NCI-H1436 treated with DMSO at 0.1 percent for 48 hours (cell line): Measurements from ENCODE around the gene BRD8.
"Not testable (repeated sequence)": the region's sequence is repeated elsewhere in the genome, so short reads cannot be mapped to it uniquely, and the experiment has no call there.

Experiments
- DNase-seq: peaks from one replicate; lab custom pipeline; 2025; lab: John Stamatoyannopoulos, UW

BRD8 gene

DNA sequence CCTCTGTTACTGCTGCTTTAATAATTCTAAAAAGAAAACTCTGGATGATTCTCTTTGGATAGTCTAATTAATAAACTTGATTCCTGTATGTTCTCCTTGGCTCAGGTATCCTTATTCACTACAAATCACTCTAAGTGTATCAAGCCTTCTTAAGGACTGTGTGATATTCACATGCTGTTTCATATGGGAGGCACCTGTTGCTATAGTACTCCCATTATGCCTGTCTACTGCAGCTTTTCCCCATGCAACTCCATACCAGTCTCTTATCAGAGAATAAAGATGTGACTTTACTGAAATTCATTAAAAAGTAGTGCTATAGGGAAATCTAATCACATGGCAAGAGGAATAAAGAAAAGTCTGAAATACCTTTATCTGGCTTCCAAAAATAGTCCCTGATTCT, 14.7 kb downstream of the BRD8 start:
- DNase-seq, result no peak

DNA sequence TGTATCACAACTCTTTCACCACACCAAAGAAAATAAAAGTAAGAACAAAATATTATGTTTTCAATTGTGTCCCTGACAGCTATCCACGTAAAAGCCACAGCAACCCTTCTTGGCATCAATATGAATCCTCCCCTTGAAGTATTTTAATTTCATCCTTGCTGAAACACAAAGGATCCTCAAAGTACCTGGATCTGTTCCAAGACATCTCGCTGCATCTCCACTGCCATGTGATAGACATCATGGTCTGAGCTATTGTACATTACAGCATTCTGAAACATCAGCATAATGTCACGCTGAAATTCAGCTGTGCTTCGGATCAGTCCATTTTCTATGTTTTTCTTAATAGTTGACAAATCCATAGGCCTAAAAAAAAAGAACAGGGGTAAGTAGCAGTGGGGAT, 17.7 kb downstream of the BRD8 start:
- no peak for DNase-seq

DNA sequence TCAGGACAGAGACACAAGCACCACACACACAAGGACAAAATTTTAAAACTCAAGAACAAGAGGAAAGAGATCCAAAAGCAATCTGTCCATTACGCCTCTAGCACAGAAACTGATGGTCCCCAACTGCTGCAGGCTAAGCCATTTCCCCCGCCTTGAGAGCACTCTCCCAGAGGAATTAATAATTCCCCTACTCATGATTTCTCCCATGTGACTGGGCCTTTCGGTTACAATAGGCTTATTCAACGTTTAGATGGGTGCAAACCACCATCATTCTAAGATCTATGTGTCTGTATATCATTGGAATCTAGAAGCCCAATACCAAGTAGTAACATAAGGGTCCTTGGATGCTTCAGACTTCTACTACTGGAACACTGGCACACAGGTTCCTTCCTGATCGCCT, 18.8 kb downstream of the BRD8 start:
- no peak for DNase-seq

DNA sequence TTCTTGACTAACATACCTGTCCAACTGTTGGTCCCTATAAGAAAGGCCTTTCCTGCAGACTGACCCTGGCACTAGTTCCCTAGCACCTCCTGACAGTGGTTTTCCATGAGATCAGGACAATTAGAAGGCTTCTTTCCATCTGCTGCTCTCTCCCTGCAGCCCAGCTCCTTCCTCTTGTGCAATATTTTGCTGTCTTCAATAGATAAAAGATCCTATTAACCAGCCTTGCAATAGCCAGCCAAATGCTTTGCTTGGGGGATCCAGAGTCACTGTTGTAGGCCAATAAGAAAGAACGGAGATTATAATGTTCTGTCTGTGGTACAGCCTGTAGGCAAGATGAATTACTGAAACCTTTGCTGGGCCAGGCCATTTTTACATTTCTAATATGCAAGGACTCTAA, 20.8 kb downstream of the BRD8 start:
- no peak for DNase-seq

DNA sequence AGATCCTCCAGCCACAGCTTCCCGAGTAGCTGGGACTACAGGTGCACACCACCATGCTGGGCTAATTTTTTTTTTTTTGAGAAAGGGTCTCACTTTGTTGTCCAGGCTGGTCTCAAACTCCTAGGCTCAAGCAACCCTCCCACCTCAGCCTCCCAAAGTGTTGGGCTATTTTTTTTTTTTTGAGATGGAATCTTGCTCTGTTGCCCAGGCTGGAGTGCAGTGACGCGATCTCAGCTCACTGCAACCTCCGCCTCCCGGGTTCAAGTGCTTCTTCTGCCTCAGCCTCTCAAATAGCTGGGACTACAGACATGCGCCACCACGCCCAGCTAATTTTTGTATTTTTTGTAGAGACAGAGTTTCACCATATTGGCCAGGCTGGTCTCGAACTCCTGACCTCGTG, 22.5 kb downstream of the BRD8 start:
- not testable (repeated sequence) for DNase-seq

DNA sequence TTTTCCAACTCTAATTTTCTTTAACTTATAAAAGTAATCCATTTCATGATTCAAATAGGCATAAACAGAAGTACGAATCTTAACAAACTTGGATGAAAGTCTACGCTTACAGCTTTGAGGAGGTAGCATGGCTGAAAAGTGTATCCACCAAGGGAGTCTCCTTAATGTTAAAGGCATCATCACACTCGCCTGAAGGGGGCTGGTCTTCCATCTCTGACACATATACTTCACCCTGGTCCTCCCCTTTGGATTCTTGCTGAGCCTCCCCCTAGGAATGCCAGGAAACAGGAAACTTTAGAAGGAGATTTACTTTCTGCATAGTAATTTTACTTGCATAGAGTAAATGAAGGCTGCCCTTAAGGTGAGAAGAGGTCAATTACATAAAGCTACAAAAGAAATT, 28.9 kb downstream of the BRD8 start:
- DNase-seq, result no peak

DNA sequence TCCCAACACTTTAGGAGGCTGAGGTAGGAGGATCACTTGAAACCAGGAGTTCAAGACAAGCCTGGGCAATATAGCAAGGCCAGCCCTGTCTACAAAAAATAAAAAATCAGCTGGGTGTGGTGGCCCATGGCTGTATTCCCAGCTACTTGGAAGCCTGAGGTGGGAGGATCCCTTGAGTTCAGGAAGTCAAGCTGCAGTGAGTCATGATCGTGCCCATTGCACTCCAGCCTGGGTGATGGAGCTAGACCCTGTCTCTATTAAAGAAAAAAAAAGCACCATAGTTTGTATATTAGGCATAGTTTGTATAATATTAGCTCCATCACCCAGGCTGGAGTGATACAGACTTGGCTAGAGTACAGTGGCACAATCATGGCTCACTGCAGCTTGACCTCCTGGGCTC, 29.6 kb downstream of the BRD8 start:
- no peak for DNase-seq

DNA sequence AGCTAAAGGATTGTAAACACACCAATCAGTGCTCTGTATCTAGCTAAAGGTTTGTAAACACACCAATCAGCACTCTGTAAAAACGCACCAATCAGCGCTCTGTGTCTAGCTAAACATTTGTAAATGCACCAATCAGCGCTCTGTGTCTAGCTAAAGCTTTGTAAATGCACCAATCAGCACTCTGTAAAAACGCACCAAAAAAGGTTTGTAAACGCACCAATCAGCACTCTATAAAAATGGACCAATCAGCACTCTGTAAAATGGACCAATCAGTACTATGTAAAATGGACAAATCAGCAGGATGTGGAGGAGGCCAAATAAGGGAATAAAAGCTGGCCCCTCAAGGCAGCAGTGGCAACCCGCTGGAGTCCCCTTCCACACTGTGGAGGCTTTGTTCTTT, 34.9 kb downstream of the BRD8 start:
- not testable (repeated sequence) for DNase-seq

DNA sequence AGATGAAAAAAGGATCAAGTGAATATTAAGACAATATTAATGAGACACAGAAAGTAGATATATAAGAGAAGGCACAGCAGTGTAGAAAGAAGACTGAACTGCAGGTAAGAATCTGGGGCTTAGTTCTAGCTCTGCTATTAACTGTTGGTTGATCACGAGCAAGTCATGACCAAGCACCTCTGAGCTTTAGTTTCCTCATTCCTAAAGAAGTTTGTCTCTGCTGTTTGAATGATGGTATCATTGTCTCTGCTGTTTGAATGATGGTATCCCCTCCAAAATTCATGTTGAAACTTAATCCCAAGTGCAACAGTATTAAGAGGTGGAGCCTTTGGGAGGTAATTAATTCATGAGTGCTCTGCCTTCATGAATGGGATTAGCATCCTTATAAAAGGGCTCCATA, 36.7 kb downstream of the BRD8 start:
- no peak for DNase-seq

DNA sequence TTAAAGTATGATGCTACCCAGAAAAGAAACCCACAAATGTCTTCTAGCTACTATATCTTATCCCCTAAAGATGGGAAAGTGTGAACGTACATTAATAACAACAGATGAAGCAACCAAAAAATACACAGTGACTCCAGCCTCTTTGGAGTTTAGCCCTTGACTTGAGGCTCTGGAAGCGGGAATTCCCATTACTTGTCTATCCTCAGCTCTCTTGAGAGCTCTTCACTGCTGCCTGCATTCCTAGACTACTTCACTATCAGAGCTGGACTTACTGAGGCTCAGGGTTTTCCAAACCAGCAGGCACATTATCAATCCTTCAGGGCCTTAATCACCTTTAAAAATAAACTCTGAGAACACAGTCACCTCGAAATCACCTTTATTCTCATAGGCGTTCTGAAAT, 38.2 kb downstream of the BRD8 start:
- DNase-seq, result no peak

DNA sequence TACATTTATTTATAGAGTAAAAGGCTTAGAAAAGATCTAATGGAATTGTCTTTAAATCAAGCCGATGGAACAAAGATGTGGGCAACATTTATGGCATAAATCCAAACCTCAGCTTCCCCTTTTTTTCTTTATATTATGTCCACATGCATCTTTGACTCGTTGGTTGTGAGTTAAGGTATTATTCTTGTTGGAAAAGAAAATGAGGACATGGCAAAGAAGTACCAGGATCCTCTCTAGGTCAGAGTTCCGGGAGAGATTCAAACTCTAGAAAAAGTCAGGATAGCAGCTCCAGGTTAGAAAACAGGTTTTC, 38.7 kb downstream of the BRD8 start:
- DNase-seq, result no peak

DNA sequence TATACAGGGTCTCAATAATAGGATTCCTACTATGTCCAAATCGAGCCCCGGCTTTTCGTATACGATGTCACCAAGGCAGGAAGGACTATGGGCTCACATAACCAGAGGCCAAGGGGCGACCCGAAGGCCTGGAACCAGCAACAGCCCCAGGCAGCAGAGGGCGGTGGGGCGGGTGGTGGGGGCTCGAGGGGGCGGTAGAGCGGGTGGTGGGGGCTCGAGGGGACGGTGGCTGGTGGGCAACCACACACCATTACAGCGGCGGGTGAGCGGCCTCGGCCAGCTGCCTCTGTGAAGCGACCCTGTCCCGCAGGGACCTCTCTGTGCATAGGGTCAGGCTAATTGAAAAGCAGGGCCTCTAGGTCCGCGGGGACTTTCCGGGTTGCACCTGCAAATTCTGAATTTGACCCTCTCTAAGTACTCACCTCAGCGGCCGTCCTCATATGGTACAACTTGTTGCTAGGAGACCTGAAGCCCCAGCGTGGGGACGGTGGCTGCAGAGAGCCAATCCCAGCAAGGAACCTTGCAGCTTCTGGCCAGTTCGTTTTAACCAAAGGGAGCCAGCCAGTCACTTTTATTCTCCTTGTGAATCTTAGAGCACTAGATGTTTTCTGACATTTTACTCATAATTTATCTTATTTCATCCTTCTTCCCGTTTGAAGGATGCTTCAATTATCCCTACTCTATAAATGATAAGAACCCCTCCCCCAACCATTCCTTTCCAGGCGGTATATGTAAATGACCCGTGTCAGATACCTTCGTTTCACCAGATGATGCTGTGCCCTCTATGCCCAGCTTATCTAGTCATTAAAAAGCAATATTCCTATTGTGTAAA, 39.3 kb downstream of the BRD8 start, which contains the start of gene NME5:
Gene NME5 (minus strand): TSS at position 480 of the 832 bp plus-strand sequence. CDS start 648 bp downstream, outside the sequence.
- DNase-seq, result peak; percentile 6

DNA sequence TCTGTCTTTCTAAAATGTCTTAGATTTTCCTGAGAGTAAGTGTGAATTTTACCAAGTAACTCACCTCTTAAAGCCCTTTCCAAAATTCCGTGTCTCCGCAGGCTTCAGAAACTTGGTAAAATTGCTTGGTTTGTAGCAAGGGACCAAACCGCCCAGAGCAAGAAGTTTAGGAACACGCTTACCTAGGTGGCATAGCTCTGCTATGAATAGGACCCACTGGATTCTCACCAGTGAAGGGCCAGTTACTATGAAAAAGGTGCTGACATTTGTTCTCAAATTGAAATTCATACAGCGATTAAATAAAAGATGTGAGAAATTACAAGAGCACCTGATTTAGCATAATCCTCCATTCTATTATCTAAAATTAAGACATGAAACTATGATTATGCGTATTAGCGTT, 45.9 kb downstream of the BRD8 start:
- no peak for DNase-seq

DNA sequence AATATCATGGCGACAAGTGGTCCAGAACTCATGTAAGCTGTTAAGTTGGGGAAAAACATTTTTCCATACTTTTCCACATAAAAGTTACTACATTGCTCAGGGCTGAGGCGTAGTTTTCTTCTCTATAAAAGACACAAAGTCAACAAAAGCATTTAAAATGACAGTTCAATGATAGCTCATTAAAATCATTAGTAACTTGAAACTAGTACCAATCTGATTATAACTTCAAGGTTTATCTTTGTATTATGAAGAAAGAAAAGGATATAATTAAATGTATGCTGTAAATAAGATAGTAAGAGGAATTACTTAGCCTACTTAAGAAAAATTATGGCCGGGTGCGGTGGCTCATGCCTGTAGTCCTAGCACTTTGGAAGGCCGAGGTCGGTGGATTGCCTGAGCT, 49.1 kb downstream of the BRD8 start:
- no peak for DNase-seq

DNA sequence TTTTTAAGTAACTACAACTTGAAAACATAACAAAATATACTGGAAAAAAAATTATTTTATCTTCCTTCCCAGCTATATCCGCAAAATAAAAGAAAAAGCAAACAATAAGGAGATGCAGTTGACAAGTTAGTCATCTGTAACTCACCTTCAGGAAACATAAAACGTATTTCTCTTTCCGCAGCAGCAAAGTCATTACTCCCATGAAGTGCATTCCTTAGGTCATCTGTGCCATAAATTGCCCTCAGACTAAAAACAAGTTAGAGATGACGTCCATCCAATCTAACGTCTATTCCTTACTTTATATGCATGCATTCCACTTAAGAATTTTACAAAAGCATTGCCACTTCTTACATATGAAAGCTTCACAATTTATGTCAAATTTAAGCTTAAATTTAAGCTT, 50.1 kb downstream of the BRD8 start:
- no peak for DNase-seq

DNA sequence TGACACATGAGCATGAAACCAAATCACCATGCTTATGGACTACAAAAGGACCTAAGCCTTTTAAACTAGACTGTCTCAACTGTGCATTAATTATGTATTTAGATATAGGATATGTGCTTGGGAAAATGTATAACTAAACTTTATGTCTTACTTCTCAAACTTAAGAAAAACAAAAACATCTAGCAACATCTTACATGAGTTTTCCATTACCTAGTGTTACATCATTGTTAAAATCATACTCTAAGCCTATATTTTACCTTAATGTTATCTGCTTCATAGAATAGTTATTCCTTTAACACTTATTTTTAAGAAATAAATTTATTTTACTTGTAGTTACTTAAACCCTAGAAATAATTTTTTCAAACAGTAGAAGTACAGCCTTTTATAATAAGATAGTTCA, 63.2 kb downstream of the BRD8 start:
- no peak for DNase-seq

DNA sequence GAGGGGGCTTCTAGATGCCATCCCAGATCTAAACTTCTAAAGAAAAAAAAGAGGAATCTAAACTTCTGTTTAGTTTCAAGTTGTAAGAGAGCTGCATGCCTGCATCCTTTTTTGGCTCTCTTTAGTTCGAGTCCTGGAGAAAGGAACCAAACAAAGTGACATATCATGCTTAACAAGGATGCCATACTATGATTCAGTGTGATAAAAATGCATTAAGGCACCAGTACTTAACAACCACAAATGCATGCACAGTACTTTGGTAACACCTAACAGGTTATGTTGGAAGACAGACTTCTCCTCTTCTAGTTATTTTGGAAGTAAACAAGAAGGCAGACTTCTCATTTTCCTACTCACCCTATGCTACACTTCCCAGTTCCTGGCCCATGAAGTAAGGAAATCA, 66.5 kb downstream of the BRD8 start:
- no peak for DNase-seq

DNA sequence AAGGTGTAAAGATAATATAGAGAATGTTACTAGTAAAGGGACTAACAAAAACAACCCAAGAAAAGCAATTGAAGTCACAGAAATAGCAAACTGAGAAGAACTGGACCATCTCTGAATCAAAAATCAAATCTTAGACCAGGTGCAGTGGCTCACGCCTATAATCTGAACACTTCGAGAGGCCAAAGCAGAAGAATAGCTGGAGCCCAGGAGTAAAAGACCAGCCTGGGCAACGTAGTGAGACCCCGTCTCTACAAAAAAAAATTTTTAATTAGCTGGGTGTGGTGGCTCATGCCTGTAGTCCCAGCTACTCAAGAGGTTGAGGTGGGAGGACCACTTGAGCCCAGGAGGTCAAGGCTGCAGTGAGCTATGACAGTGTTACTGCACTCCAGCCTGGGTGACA, 67.2 kb downstream of the BRD8 start:
- no peak for DNase-seq

DNA sequence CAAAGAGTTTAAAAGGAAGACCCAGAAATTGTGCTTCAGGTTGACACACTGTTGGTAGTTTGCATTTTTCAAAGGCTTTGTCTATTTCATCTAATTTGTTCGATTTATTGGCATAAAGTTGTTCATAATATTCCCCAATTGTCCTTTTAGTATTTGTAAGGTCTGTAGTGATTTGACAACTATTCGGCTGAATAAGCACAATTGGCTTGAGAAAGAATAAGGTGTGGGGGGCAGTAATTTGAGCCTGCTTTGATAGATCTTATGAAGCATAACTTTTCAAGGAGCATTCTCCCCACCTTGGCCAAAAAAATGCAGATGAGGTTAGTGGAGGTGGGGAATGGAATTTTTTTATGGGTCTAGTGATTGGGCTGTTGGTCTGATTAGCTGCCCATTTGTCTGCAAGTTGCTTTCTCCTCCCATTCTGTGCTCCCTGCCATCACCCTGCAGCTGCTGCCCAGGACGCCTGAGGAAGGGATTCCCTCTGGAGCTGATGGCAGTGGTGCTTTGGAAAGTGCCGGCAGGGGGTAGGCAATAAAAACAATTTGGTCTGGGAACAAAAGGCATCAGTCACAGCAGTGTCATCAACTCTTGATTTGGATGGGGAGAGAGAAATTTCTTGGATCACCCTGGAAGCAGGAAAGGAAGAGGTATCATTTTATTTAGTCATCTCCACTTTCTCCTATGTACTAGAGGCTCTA, 68.0 kb downstream of the BRD8 start:
- no peak for DNase-seq

DNA sequence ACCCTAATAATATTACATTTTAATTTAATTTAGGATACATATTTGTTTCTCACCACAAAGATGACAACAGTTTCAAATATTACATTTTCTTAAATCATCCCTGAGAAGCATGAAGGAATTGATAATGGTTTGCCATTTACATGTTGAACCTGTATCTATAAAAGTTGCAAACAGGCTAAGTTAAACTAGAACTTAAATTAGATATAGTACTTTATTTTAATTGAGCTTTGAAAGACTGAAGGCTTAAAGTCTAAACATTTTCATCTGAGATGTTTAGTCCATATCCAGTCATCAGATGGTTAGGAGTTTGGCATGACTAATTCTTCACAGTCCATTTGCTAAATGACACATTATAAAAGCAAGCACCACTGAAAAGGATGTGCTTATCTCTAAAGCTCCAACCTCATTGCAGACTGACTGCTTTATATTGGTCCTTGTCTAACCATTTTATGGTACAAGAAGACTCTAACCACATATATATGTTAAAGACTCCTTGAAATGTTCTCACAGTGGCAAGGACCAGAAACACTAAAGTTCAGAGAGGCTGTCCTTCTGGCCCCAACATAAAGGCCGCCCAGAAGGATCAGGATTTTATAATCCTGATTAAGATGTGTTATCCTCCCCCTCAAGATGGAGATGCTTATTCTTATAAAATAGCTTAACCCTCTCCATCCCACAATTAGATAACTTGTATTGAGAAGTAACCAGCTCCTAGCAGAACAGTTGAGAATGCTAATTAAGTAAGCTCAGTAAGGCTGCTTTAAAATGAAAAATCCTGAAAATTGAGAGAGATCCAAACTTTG, 68.8 kb downstream of the BRD8 start:
- DNase-seq, result no peak

DNA sequence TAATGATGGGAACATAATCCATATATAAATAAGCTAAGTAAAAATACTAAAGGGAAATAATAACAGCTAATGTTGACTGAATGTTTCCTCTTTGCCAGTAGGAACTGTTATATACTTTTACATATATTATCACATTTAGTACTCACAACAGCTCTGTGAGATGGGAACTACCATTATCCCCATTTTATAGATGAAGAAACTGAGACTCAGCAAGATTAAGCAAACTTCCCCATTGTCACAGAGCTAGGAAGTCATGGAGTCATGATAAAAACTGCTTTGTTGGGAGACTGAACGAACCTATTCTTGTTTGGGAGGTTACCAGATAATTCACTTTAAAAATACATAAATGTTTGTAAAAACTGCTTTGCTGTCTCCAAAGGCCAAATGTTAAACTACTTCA, 71.2 kb downstream of the BRD8 start:
- DNase-seq, result no peak

DNA sequence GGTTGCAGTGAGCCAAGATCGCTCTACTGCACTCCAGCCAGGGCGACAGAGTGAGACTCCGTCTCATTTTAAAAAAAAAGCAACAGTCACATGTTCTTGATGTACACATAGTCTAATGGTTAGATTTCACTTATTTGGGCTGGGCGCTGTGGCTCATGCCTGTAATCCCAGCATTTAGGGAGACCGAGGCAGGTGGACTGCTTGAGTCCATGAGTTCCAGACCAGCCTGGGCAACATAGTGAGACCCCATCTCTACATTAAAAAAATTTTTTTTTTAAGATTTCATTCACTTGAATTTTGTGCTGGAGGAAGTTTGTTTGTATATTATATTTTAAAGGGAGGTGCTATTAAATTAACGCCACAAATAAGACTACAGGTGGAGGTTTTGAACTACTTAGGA, 72.7 kb downstream of the BRD8 start:
- DNase-seq, result no peak

DNA sequence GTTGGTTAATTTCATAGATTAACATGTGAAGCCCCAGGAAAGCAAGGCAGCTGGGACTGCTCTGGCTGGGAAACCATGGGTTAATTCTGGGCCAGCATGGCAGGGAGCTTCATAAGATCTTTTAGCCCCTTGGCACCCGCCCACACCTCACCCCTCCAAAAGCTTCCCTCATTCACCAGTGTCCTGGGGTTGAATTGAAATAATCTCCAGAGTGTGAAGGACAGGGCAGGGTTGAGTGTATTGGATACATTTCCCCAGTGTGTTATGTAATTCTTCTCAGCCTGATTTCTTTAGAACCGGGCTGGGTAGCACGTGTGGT, 75.2 kb downstream of the BRD8 start:
- no peak for DNase-seq
